ENCODE data around the gene ERAL1.
"Not testable (repeated sequence)": the region's sequence is repeated elsewhere in the genome, so short reads cannot be mapped to it uniquely, and the experiment has no call there.

DNA sequence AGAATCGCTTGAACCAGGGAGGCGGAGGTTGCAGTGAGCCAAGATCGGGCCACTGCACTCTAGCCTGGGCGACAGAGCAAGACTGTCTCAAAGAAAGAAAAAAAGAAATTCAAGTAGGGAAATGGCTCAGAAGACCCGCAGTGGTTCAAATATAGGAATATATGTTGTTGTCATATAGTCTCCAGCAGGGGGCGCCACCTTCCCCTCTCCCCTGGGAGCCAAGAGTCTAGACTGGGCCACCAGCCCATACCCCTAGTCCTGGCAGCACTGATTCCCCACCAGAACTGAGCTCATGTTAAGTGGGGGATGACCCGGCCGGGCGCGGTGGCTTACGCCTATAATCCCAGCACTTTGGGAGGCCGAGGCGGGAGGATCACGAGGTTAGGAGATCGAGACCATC, 6.1 kb upstream of the ERAL1 start:
- TF ChIP-seq, protein P1, sequence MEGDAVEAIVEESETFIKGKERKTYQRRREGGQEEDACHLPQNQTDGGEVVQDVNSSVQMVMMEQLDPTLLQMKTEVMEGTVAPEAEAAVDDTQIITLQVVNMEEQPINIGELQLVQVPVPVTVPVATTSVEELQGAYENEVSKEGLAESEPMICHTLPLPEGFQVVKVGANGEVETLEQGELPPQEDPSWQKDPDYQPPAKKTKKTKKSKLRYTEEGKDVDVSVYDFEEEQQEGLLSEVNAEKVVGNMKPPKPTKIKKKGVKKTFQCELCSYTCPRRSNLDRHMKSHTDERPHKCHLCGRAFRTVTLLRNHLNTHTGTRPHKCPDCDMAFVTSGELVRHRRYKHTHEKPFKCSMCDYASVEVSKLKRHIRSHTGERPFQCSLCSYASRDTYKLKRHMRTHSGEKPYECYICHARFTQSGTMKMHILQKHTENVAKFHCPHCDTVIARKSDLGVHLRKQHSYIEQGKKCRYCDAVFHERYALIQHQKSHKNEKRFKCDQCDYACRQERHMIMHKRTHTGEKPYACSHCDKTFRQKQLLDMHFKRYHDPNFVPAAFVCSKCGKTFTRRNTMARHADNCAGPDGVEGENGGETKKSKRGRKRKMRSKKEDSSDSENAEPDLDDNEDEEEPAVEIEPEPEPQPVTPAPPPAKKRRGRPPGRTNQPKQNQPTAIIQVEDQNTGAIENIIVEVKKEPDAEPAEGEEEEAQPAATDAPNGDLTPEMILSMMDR (IDR thresholded peaks at IDR 0.05; ENCODE audit: control extremely low read depth in 1 of 3, insufficient read depth in 1 of 3, low read depth in 1 of 3, low read length in 3 of 3) = peak; percentile 55 to 58 (median 56)
- not testable (repeated sequence) for TF ChIP-seq CREB1 (IDR thresholded peaks at IDR 0.05); CHD2 (IDR thresholded peaks at IDR 0.05; ENCODE audit: low read length); HDAC6 (IDR thresholded peaks at IDR 0.05; ENCODE audit: low read depth, low read length); SAP30 (IDR thresholded peaks at IDR 0.05; ENCODE audit: insufficient read depth, insufficient replicate concordance, low read length); JUN (IDR thresholded peaks at IDR 0.05; ENCODE audit: low read depth, low read length); EP300 (IDR thresholded peaks at IDR 0.05; ENCODE audit: borderline replicate concordance in 1 of 2, low read depth in 2 of 2, low read length in 2 of 2); CEBPB (IDR thresholded peaks at IDR 0.05; ENCODE audit: low read depth, low read length); EZH2 (IDR thresholded peaks at IDR 0.05; ENCODE audit: low read depth, low read length, severe bottlenecking); CBX5 (IDR thresholded peaks at IDR 0.05; ENCODE audit: low read depth, low read length)

All from H1 (cell line).